ENCODE results near the gene TNN.
"Not testable (repeated sequence)": the region's sequence is repeated elsewhere in the genome, so short reads cannot be mapped to it uniquely, and the experiment has no call there.

The TNN gene

GRCh38 chr1:175071276-175071943 lies 3.8 kb downstream of the TNN start:
- DNase-seq: no peak

GRCh38 chr1:175072099-175072951 lies 4.7 kb downstream of the TNN start:
- DNase-seq: no peak

- DNase-seq: no peak
Observed at GRCh38 chr1:175073061-175073460, 5.4 kb downstream of the TNN start.

DNA sequence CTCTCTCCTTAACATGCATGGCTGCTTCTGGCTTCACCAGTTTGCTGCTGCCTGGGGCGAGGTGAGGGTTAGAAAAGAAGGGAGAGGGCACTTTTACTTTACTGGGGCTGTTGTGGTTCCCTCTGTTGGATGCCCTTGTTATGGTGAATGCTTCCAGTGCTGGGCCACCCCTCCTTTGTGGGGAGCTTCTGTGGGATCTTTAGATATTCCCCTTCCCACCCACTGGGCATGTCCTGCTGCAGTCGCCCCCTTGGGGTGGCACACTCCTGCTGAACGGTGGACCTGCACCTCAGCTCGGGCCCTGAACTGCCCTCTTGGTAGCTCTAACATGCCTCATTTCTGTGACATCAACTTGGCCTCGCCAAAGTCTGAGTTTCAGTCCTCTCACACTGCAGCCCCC lies 6.0 kb downstream of the TNN start:
- DNase-seq: no peak

- DNase-seq: no peak
Observed at GRCh38 chr1:175075572-175076568, 8.2 kb downstream of the TNN start.

- DNase-seq: no peak
Observed at GRCh38 chr1:175077356-175078030, 9.9 kb downstream of the TNN start.

DNA sequence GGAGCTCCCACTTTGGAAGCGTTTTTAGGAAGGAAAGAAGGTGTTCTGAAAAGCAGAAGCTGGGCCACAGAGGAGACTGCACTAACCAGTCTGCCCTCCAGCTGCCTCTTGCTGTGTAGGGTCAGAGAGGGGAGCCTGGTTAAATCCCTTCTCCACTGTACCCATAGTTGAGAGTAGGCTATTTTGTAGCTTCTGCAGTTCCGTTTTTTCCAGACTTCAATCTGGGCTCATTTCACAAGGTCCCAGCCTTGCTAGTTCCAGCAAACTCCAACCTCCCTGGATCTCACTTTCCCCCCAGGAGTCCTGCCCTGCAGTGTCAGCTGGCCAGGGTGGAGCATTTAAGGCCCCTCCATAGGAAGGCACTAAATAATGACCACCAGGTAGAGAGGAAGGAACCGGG lies 11.0 kb downstream of the TNN start:
- no peak for DNase-seq

DNA sequence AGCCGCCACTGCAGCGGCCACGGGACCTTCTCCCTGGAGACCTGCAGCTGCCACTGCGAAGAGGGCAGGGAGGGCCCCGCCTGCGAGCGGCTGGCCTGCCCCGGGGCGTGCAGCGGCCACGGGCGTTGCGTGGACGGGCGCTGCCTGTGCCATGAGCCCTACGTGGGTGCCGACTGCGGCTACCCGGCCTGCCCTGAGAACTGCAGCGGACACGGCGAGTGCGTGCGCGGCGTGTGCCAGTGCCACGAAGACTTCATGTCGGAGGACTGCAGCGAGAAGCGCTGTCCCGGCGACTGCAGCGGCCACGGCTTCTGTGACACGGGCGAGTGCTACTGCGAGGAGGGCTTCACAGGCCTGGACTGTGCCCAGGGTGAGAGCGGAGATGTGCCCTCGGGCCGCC lies 11.7 kb downstream of the TNN start:
- DNase-seq: no peak

GRCh38 chr1:175080030-175080429 lies 12.4 kb downstream of the TNN start:
- DNase-seq: no peak

GRCh38 chr1:175081983-175082382 lies 14.3 kb downstream of the TNN start:
- DNase-seq: no peak

DNA sequence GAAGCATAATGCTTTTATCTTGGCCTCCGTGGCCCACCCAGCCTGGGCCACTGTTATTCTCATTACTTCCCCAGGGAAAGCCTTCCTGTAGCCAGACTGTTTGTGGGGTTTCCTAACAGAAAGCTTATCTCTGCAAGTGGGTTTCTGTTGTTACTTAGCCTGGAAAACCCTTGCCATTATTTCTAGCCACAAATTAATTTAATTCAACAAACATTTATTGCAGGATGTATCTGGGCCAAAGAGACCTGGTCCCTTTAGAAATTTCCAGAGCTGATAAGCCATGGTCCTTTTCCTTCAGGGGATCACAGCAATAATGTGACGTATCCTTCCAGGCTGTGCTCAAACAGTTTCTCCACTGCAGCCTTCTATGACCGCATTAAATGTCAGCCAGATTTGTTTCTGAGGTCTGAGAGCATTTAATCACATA lies 20.9 kb downstream of the TNN start:
- no peak for DNase-seq

DNA sequence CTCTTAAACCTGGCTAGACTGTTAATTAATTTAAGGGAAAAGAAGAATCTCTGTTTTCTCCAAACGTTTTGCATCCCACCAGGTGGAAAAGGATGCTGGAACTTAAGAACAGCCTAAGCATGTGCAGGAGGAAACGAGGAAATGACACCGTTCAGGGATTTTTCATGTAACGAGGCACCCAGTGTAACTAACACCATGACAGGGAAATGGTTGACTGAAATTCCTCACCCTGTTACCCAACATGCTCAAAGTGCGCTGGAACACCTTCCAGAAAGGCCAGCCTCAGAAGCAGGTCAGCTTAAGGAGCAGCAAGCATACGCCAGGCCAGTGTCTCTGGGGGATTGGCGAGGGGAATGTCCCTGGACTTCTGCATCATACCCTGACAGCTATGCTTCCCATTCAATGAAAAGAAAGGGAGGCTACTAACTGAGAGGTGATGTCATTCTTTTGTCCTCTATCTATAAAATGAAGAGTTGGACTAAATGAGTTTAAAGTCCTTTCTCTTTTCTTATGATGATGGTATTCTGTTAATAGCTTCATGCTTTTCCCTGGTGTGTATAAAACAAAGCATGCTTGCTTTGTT lies 21.6 kb downstream of the TNN start:
- no peak for DNase-seq

- no peak for DNase-seq
Observed at GRCh38 chr1:175090780-175091179, 23.1 kb downstream of the TNN start.

DNA sequence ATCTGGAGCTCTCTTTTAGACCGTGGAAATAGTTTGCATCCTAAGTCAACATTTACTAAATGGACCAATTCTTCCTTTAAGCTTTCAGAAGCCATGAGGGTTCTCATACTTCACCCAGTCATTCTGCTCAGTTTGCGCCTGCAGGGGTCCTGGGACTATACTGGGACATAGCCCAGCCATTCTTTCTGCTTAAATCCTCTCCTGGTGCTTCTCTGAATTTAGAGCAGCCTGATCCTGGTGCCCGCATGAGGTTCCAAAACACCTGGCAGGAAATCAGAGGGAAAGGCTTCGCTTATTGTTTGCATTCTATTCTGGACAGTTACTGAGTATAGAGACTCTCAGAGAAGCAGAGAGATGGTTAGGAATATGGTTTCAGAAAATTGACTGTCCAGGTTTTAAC lies 27.0 kb downstream of the TNN start:
- no peak for DNase-seq

DNA sequence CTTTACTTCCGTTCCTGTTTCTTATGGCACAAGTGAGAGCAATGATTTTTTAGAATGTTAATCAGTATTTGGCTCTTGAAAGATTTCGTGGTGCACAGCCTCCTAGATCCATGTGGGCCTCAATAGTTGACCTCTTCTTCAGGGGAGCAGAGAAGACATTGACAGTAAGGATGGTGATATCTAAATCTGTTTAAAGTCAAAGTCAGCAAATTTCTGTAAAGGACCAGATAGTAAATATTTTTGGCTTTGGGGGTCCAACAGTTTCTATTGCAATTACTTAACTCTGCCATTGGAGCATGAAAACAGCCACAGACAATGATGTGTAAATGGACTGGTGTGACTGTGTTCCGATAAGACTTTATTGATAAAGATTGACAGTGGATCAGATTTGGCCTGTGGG lies 27.4 kb downstream of the TNN start:
- DNase-seq: no peak

- DNase-seq: no peak
Observed at GRCh38 chr1:175095978-175096607, 28.5 kb downstream of the TNN start.

DNA sequence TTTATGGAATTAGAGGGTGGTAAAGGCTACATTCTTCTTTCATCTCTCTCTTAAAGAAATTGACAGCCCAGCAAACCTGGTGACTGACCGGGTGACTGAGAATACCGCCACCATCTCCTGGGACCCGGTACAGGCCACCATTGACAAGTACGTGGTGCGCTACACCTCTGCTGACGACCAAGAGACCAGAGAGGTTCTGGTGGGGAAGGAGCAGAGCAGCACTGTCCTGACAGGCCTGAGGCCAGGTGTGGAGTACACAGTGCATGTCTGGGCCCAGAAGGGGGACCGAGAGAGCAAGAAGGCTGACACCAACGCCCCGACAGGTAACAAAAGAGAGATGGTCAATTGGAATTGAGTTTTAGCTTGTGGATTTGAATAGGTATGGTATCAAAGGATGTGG lies 29.7 kb downstream of the TNN start:
- DNase-seq: no peak

DNA sequence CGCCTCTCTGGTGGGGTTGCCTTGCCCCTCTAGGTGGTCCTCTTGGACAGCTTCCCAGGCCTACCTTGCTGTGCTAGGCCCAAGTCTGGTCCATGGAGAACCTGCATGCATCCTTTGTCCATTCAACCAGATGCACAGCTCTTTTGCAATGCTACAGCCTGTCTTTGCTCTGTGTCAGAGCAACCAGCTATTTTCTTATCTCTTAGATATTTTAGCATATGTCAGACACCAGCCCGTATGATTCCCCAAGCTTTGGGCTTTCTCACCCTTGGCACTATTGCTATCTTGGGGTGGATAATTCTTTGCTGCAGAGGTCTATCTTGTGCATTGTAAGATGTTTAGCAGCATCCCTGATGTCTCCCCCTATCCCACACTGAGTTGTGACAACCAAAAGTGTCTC lies 32.3 kb downstream of the TNN start:
- no peak for DNase-seq

DNA sequence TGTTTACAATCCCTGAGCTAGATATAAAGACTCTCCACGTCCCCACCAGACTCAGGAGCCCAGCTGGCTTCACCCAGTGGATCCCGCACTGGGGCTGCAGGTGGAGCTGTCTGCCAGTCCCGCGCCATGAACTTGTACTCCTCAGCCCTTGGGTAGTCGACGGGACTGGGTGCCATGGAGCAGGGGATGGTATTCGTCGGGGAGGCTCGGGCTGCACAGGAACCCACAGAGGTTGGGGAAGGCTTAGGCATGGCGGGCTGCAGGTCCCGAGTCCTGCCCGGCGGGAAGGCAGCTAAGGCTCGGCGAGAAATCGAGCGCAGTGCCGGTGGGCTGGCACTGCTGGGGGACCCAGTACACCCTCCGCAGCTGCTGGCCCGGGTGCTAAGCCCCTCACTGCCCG lies 34.5 kb downstream of the TNN start:
- not testable (repeated sequence) for DNase-seq

- DNase-seq: not testable (repeated sequence)
Observed at GRCh38 chr1:175106536-175106935, 38.9 kb downstream of the TNN start.

DNA sequence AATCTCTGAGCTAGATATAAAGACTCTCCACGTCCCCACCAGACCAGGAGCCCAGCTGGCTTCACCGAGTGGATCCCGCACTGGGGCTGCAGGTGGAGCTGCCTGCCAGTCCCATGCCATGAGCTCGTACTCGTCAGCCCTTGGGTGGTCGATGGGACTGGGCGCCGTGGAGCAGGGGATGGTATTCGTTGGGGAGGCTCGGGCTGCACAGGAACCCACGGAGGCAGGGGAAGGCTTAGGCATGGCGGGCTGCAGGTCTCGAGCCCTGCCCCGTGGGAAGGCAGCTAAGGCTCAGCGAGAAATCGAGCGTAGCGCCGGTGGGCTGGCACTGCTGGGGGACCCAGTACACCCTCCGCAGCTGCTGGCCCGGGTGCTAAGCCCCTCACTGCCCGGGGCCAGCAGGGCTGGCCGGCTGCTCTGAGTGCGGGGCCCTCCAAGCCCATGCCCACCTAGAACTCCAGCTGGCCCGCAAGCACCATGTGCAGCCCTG lies 40.7 kb downstream of the TNN start:
- not testable (repeated sequence) for DNase-seq

Data from effector CD8-positive, alpha-beta T cell (primary cell).